Sciatic nerve (tissue), 2 donors: ENCODE measurements around the gene MAD1L1. TPM values are rescaled to one million over a fixed set of nuclear protein-coding genes. Genes with fewer than 3 reads are reported as not detected.
"Not testable (repeated sequence)": the region's sequence is repeated elsewhere in the genome, so short reads cannot be mapped to it uniquely, and the experiment has no call there.

Experiments
- ATAC-seq: fragments of 200-7000 bp; cut with Tn5 transposase; one replicate; pipeline ENCODE4 v1.9.1; 2020; ENCODE audit warnings: mild to moderate bottlenecking, moderate library complexity
- DNase-seq: peaks from one replicate; pipeline ENCODE4 v3.0.0-alpha.2; 2020; ENCODE audit warnings: low spot score
- intact Hi-C: fragments of 100-400 bp; cut with DNase I; formaldehyde crosslinking; loops from one replicate; pipeline ENCODE4 v1.14.2; 2022
- total RNA-seq: library from RNA; stranded (reverse); fragmentation: NEBNext Ultra II Directional; extraction: Animal tissue kit (Norgen Biotek cat#: 25700); gene quantifications from one replicate; pipeline ENCODE4 v1.2.1, GENCODE V29; 2021
- donor health status: DM: no; HTN: no; CAD: no.
- donor health status: DM: no; HTN: no; CAD: no.

Gene MAD1L1
- total RNA-seq, 1 donor from 2014 or later = 42.1 TPM

- no peak for ATAC-seq
- intact Hi-C loops = no loop called here
- DNase-seq = no peak
These were observed 246.2 kb downstream of the MAD1L1 start for GRCh38 chr7:1986366-1987083.

DNA sequence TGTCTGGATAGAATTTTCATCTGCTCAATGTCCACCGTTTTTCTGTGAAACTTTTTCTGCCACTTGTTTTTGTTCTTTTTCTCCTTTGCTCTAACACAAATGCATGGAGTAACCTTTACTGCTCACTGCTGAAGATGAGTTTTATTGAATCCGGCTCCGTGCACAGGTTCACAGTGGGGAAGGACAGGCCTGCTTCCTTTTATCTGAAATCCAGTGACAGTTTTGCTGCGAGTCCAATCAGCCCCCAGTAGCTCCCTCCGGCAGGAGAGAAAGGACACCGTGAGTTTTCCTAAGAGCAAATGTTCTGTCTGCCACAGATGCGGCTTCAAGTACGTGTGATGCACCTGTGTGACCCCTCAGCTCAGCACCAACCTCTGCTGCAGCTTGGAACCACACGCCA lies 246.8 kb downstream of the MAD1L1 start:
- no peak for DNase-seq
- intact Hi-C loops = no loop called here

DNA sequence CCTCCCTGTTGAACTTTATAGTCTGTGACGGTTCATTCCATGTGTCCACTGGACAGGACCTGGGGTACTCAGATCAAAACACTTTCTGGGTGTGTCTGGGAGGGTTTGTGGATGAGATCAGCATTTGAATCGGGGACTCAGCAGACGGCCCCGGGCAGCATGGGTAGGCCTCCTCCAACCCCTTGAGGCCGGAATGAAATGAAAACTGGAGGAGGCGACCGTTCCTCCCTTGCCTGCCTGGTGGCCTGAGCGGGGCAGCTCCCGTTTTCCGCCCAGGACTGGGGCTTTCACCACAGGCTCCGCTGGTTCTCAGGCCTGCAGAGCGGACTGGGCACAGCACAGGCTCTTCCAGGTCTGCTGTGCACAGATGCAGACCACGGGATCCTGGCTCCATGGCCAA lies 247.7 kb downstream of the MAD1L1 start:
- intact Hi-C loops = no loop called here
- ATAC-seq (no peak), DNase-seq (no peak)

More for the DNA sequence above, 246.8 kb downstream of the MAD1L1 start:
- ATAC-seq = no peak

DNA sequence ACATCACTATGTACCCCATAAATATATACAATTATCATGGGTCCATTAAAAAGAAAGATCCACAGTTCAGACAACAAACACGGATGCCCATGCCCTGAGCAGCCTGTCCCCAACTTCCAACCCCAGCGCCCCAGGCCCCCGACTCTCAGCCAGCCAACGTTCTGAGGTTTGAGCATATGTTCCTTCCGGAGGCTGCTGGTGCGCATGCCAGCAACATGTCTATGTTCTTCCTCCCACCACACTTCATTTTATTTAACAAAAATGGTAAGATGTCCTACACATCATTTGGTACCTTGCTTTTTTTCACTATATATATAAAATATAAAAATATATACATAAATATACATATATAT lies 250.9 kb downstream of the MAD1L1 start:
- intact Hi-C loops = no loop called here
- no peak for ATAC-seq
- no peak for DNase-seq

GRCh38 chr7:1981201-1981877 lies 251.4 kb downstream of the MAD1L1 start:
- ATAC-seq = no peak
- DNase-seq = no peak
- intact Hi-C loops = no loop called here

DNA sequence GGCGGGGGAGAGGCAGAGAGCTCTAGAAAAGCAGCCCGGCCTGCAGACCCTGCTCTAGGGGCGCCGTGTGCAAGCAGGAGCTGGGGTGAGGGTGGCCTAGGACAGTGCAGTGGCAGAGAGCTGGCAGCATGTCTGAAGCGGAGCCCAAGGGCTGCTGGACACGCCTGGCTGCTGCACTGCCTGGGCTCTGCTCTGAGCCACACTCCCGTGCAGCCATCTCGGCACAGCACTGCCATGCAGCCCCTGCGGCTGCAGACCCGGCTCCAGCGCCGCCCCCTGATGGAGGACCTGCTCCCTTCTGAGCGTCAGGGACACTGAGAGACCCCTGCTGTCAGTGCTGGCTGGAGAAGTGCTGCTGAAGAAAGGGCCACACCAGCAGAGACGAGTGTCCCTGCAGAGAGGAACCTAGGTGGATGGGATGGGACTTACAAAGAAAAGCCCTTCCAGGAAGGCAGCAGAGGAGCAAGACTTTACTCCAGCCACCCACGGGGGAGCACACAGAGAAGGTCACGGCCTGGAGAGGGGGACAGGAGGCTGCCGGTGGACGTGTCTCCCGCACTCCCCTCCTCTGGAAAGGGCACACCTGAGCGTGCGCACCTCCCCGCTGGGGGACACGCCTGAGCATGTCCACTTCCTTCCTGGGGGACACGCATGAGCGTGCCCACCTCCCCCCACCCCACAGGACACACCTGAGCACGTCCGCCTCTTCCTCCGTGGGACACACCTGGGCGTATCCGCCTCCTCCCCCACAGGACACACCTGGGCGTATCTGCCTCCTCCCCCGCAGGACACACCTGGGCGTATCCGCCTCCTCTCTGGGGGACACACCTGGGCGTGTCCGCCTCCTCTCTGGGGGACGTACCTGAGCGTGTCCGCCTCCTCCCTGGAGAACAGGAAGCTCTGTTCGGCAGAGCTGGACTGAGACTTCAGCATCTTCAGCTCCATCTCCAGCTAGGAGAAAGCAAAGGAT lies 252.9 kb downstream of the MAD1L1 start:
- intact Hi-C loops = no loop called here
- DNase-seq = no peak

DNA sequence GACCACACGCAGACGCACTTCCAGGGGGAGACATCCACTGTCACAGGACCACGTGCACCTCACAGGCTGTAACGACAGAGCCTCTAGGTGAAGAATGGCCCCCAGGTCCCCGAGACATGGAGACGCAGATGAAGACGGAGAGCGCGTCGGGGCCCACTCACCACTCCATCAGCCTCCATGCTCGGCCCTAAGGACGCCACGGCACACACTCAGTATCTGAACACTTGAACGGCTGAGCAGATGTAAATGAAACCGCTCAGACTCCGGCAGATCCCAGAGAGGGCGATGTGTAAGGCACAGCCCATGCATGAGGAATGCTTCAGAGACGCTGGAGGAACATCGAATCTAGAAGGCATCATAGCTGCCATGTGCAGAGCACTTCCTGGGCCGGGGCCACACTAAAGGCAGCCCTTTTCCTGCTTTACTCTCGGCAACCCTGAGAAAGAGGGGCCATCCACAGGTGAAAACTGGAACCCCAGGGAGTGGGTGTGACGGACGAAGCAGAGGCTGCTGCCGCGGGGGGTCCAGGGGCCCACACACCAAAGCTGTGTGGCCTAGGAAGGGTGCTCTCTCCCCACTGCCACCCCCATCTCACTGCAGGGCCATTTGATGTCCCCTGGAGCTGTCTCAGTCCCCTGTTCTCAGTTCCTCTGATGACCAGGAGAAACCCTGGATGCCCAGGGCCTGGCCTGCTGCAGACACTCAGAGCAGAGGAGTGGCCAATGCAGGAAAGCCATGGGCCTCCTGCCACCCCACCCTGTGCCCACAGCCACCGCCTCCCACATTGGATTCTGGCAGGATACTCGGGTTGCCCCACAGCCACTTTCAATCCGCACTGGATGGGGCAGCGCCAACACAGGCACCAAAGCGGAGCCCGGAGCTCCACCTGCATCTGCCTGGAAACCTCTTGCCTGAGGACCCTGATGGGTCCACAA lies 253.8 kb downstream of the MAD1L1 start:
- intact Hi-C loops = no loop called here
- DNase-seq (no peak), ATAC-seq (no peak)

More for the DNA sequence above, 252.9 kb downstream of the MAD1L1 start:
- ATAC-seq = no peak

DNA sequence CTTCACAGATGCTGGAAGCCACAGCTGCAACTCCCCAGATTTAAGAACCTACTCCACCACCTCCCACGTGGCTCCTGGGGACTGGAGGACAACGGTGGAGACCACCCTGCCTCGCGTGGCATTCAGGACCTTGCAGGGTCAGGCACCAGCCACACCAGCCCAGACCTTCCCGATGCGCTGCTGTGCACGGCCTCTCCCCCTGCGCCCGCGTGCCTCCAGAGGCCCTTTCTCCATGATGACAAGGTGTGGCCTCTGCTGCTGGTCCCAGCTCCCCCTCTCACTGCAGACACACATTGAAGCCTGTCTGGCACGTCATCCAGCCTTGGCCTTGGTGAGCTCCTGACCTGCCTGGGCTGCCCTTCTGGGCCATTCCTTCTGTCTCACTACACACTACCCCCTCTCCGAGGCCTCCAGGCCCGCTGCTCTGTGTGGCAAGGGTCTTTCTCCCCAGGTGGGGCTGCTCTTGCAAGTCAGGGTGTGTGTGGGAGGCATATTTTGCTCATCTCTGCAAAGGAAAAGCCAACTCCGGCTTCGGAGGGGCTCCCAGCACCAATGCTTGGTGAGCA lies 254.8 kb downstream of the MAD1L1 start:
- ATAC-seq (no peak), DNase-seq (no peak)
- intact Hi-C loops = no loop called here

DNA sequence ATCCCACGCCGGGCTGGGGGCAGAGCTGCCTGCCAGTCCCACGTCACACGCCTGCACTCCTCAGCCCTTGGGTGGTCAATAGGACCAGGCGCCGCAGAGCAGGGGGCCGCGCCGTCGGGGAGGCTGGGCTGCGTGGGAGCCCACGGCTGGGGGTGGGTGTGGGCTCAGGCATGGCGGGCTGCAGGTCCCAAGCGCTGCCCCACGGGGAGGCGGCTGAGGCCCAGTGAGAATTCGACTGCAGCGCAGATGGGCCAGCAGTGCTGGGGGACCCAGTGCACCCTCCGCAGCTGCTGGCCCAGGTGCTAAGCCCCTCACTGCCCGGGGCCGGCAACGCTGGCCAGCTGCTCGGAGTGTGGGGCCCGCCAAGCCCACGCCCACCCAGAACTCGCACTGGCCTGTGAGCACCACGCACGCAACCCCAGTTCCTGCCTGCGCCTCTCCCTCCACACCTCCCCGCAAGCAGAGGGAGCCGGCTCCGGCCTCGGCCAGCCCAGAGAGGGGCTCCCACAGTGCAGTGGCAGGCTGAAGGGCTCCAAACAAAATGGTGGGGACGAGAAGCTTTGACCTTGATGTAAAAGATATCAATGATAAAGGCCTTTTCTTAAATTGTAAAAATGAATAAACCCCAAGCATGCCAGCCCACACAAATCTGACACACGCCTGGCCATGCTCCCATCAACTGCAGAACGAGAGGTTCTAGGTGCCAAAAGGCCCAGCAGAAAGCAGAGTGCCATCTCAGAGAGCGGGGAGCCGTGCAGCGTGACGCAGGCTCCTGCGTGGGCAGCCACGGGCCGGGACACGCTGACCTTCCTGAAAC lies 255.5 kb downstream of the MAD1L1 start:
- ATAC-seq (no peak), DNase-seq (no peak)
- intact Hi-C loops = no loop called here

DNA sequence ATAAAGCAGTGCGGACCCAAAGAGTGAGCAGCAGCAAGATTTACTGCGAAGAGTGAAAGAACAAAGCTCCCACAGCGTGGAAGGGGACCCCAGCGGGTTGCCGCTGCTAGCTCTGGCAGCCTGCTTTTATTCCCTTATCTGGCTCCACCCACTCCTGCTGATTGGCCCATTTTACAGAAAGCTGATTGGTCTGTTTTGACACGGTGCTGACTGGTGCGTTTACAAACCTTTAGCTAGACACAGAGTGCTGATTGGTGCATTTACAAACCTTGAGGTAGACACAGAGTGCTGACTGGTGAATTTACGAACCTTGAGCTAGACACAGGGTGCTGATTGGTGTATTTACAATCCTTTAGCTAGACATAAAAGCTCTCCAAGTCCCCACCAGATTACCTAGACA lies 256.2 kb downstream of the MAD1L1 start:
- DNase-seq, intact Hi-C loops, ATAC-seq: not testable (repeated sequence)

- no peak for DNase-seq
- no peak for ATAC-seq
- intact Hi-C loops = no loop called here
These were observed 257.2 kb downstream of the MAD1L1 start for GRCh38 chr7:1975581-1975980.

DNA sequence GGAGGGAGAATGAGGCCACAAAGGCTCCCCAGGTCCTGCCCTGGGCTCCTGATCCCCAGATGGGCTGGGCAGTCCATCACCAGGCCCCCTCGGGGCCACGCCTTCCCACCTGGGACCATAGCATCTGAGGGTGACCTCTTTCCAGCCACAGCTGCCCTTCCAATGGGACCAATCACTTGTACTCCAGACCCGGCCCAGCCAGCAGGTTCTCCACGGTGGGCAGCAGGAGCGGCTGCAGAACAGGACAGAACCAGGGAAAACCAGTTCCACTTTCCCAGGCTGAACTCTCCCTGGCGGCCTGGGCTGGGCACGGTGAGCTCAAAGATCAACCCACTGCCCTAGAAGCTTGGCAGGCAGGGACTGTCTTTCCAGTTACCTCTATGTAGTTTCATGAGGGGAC lies 257.6 kb downstream of the MAD1L1 start:
- no peak for ATAC-seq
- no peak for DNase-seq
- intact Hi-C loops = no loop called here

DNA sequence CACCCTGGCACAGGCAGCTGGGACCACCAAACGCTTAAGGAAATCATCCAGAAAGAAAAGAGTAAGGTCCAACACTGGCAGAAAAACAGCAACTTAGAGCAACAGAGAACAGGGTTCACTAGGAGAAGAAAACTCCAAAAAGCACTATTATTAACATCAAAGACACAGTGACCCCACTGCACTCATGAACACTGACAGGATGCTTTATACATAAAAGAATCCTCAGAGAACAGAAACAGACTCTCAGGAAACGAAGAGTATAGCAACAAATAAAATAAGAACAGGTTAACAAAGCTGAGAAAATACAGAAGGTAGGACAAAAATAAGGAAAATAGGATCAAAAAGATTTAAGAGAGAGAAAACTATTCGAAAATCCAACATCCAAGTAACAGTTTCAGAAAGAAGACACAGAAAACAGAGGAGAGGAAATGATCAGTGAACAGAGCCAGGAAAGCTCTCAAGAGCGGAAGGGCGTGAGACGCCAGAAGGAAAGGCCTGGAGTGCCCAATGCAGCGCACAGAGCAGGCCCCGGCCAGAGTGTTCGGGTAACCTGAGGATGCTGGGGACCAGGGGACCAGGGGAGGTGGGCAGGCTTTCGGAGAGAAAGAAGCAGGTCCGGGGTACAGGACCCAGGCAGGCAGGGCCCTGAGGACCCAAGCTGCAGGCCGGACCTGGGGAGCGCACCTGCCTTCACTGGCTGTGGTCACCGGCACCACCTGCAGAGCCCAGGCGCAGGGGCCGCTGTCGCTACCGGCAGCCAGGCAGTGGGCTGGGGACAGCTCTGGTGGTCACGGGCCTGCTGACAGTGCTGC lies 258.2 kb downstream of the MAD1L1 start:
- intact Hi-C loops = no loop called here
- ATAC-seq (no peak), DNase-seq (no peak)

DNA sequence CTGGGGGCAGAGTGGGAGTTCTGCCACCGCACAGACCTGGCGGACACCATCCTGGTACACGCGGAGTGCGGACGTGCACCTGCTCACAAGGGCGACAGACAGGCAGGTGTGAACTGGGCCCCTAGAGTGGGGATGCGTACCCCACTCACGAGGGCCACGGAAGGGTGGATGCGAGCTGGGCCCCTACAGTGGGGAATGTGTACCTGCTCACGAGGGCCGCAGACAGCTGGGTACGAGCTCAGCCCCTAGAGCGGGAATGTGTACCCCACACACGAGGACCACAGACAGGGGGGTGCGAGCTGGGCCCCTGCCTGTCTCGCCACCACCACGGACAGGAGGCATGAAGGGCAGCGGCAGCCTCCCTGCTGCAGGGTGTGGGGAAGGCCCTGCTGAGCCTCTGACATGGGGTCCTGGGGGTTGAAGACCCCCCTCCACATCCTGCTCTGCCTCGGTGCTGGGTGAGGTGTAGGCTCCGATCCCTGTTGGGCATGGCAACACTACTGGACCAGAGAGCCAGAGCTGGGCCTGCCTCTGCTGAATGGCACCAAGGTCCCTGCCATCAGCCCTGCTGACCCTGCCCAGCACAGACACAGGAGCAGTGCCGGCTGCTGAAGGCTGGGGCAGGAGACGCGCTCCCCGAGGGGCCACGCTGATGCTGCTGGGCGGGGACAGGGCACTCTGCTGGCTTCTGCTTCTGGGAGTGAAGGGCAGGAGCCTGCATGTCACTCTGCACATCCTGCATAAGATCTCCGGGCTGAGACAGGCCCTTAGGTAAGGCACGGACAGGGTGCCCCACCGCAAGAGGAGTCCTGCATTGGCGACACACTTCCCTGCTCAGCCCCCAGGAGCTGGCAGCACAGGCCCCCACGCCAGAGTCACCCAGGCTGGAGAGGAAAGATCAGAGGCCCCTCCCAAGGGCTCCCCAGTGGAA lies 259.2 kb downstream of the MAD1L1 start:
- ATAC-seq (peak; percentile 15), DNase-seq (no peak)
- intact Hi-C loops = no loop called here

DNA sequence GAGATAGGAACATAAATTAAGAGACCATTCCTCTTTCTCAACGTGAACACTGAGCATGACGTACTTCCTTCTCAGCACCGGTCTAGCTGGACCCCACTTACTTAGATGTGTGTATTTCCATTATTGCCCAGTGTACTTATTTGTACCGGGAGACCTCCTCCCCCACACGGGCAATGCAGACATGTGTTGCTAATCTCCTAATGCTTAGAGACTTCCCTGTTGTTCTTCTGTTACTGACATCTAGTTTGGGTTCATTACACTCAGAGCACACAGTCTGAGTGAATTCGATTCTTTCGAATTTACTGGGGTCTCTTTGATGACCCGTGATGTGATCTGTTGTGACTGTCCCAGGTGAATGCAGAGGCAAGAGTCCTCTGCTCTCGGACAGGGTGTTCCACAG lies 260.0 kb downstream of the MAD1L1 start:
- no peak for DNase-seq
- intact Hi-C loops = no loop called here
- no peak for ATAC-seq
